Peyer's patch (tissue), 4 donors: ENCODE results near the gene SYNDIG1L.

Experiments used
- POLR2A ChIP-seq, 2 donors: fragments of 450-650 bp; IDR thresholded peaks; one replicate each; pipeline ENCODE4 v1.5.1; 2017; ENCODE audit warnings: antibody characterized with exemption in 2 of 2, mild to moderate bottlenecking in 2 of 2, moderate library complexity in 2 of 2
- TF ChIP-seq, protein P1 (sequence below), 6 experiments: fragments of 450-650 bp in 4 of 6; fragments of 200-600 bp in 2 of 6; sonication (generic) in 1 of 6; IDR thresholded peaks; one replicate each; pipeline ENCODE4 v1.5.1; 2017 to 2019; ENCODE audit warnings: antibody characterized with exemption in 6 of 6, mild to moderate bottlenecking in 3 of 6, moderate library complexity in 1 of 6

DNA sequence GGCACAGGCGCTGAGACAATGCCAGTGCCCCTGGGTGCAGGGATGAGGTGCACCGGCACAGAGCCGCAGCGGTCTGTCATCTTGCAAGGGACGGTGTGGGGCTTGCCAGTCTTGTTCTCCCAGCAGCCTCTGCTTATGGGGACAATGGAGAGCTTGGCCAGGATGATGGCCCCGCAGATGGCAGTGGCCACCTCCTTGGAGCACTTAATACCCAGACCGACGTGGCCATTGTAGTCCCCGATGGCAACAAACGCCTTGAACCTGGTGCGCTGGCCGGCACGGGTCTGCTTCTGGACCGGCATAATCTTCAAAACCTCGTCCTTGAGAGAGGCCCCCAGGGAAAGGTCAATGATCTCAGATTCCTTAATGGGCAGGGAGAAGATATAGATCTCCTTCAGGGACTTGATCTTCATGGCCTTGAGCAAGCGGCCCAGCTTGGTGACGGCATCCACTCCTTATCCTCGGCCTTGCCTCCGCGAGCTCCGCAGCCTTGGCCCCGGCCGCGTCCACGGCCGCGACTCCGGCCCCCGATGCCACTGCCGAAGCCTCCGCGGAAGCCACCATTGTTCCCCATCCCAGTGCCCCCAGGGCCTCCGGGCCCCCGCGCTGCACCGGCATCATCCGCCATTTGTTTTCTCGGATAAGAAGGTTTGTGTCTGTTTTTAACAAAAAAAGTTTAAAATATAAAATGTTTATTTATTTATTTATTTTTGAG lies 47.9 kb downstream of the SYNDIG1L start:
- TF ChIP-seq POLR2A (IDR thresholded peaks at IDR 0.05), result no peak
- TF ChIP-seq, protein P1, sequence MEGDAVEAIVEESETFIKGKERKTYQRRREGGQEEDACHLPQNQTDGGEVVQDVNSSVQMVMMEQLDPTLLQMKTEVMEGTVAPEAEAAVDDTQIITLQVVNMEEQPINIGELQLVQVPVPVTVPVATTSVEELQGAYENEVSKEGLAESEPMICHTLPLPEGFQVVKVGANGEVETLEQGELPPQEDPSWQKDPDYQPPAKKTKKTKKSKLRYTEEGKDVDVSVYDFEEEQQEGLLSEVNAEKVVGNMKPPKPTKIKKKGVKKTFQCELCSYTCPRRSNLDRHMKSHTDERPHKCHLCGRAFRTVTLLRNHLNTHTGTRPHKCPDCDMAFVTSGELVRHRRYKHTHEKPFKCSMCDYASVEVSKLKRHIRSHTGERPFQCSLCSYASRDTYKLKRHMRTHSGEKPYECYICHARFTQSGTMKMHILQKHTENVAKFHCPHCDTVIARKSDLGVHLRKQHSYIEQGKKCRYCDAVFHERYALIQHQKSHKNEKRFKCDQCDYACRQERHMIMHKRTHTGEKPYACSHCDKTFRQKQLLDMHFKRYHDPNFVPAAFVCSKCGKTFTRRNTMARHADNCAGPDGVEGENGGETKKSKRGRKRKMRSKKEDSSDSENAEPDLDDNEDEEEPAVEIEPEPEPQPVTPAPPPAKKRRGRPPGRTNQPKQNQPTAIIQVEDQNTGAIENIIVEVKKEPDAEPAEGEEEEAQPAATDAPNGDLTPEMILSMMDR (IDR thresholded peaks at IDR 0.05), result no peak
